ENCODE results near the gene MRM2.
A peak's percentile ranks its signal among the peaks of the same experiment; 100 is the strongest.
"Not testable (repeated sequence)": the region's sequence is repeated elsewhere in the genome, so short reads cannot be mapped to it uniquely, and the experiment has no call there.

MRM2 gene

GRCh38 chr7:2241580-2242540, at the start of gene MRM2, which contains the start of gene NUDT1:
Gene MRM2 (minus strand): TSS chr7:2242205. CDS start chr7:2242169, 36 bp downstream.
Gene NUDT1 (plus strand): TSS chr7:2242226. CDS start chr7:2244575, 2,349 bp downstream.
- peak; percentile 56 to 71 (median 66) for DNase-seq (ENCODE audit: low read depth in 3 of 3)

GRCh38 chr7:2290877-2291276, 48.9 kb upstream of the MRM2 start:
- no peak for DNase-seq (ENCODE audit: low read depth in 3 of 3)

GRCh38 chr7:2289621-2290020, 47.6 kb upstream of the MRM2 start:
- DNase-seq (ENCODE audit: low read depth in 3 of 3) = no peak

GRCh38 chr7:2289111-2289586, 47.1 kb upstream of the MRM2 start:
- DNase-seq (ENCODE audit: low read depth in 3 of 3) = no peak

- DNase-seq (ENCODE audit: low read depth in 3 of 3) = no peak
Measured at GRCh38 chr7:2288503-2288902, 46.5 kb upstream of the MRM2 start.

GRCh38 chr7:2287745-2288144, 45.7 kb upstream of the MRM2 start:
- DNase-seq (ENCODE audit: low read depth in 3 of 3) = no peak

- no peak for DNase-seq (ENCODE audit: low read depth in 3 of 3)
Measured at GRCh38 chr7:2283074-2283473, 41.1 kb upstream of the MRM2 start.

GRCh38 chr7:2282185-2282751, 40.3 kb upstream of the MRM2 start:
- DNase-seq (ENCODE audit: low read depth in 3 of 3) = no peak

GRCh38 chr7:2281541-2281940, 39.5 kb upstream of the MRM2 start:
- DNase-seq (ENCODE audit: low read depth in 3 of 3) = no peak

- DNase-seq (ENCODE audit: low read depth in 3 of 3) = no peak
Measured at GRCh38 chr7:2280424-2280823, 38.4 kb upstream of the MRM2 start.

GRCh38 chr7:2279896-2280295, 37.9 kb upstream of the MRM2 start:
- no peak for DNase-seq (ENCODE audit: low read depth in 3 of 3)

GRCh38 chr7:2278026-2278425, 36.0 kb upstream of the MRM2 start:
- no peak for DNase-seq (ENCODE audit: low read depth in 3 of 3)

GRCh38 chr7:2276107-2276506, 34.1 kb upstream of the MRM2 start:
- DNase-seq (ENCODE audit: low read depth in 3 of 3) = no peak

GRCh38 chr7:2275101-2275500, 33.1 kb upstream of the MRM2 start:
- no peak for DNase-seq (ENCODE audit: low read depth in 3 of 3)

GRCh38 chr7:2274666-2275065, 32.7 kb upstream of the MRM2 start:
- DNase-seq (ENCODE audit: low read depth in 3 of 3) = no peak

GRCh38 chr7:2273866-2274265, 31.9 kb upstream of the MRM2 start:
- DNase-seq (ENCODE audit: low read depth in 3 of 3) = no peak

GRCh38 chr7:2272031-2272430, 30.0 kb upstream of the MRM2 start:
- DNase-seq (ENCODE audit: low read depth in 3 of 3) = no peak

GRCh38 chr7:2271273-2272026, 29.4 kb upstream of the MRM2 start:
- no peak for DNase-seq (ENCODE audit: low read depth in 3 of 3)

GRCh38 chr7:2270495-2270894, 28.5 kb upstream of the MRM2 start:
- DNase-seq (ENCODE audit: low read depth in 3 of 3) = no peak

- no peak for DNase-seq (ENCODE audit: low read depth in 3 of 3)
Measured at GRCh38 chr7:2269991-2270460, 28.0 kb upstream of the MRM2 start.

GRCh38 chr7:2269089-2269990, 27.3 kb upstream of the MRM2 start:
- DNase-seq (ENCODE audit: low read depth in 3 of 3) = not testable (repeated sequence)
